ENCODE data around the gene NUDT3.

DNA sequence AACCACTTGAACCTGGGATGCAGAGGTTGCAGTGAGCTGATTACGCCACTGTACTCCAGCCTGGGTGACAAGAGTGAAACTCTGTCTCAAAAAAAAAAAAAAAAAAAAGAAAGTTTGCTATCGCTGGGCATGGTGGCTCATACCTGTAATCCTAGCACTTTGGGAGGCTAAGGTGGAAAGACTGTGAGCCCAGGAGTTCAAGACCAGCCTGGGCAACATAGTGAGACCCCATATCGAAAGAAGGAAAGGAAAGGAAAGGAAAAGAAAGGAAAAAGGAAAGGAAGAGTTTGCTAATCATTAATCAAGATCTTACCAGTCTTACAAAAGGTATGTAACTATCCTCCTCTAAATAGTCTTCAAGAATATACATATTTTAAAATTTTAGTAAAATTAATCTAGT lies 88.3 kb downstream of the NUDT3 start:
- TF ChIP-seq, protein P1, sequence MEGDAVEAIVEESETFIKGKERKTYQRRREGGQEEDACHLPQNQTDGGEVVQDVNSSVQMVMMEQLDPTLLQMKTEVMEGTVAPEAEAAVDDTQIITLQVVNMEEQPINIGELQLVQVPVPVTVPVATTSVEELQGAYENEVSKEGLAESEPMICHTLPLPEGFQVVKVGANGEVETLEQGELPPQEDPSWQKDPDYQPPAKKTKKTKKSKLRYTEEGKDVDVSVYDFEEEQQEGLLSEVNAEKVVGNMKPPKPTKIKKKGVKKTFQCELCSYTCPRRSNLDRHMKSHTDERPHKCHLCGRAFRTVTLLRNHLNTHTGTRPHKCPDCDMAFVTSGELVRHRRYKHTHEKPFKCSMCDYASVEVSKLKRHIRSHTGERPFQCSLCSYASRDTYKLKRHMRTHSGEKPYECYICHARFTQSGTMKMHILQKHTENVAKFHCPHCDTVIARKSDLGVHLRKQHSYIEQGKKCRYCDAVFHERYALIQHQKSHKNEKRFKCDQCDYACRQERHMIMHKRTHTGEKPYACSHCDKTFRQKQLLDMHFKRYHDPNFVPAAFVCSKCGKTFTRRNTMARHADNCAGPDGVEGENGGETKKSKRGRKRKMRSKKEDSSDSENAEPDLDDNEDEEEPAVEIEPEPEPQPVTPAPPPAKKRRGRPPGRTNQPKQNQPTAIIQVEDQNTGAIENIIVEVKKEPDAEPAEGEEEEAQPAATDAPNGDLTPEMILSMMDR (IDR thresholded peaks at IDR 0.05), result no peak
- no peak for TF ChIP-seq POLR2A (IDR thresholded peaks at IDR 0.05)
- TF ChIP-seq POLR2AphosphoS5 (IDR thresholded peaks at IDR 0.05), result no peak
- no peak for TF ChIP-seq EP300 (IDR thresholded peaks at IDR 0.05)

Data from gastroesophageal sphincter (tissue), 3 donors.